Adrenal gland (tissue), 12 donors: ENCODE results near the gene NUDT22. TPM values are rescaled to one million over a fixed set of nuclear protein-coding genes. Genes with fewer than 3 reads are reported as not detected.

Source experiments
- DNase-seq, 7 donors: peaks; one replicate each; pipeline ENCODE4 v3.0.0-alpha.2; 2019 to 2020
- H3K27ac ChIP-seq, 5 donors: fragments of 200-600 bp; sonication (generic) in 4 of 5; 1 replicate in 3 of 5; 2 replicates in 2 of 5; pipeline versions ENCODE4 v1.5.1 to v1.8.0; 2016 to 2020; ENCODE audit warnings: mild to moderate bottlenecking in 1 of 5
- H3K27me3 ChIP-seq: fragments of 200-600 bp; 2 replicates; pipeline ENCODE4 v1.8.0; 2021
- H3K36me3 ChIP-seq, 2 donors: fragments of 200-600 bp; replicated peaks in 1 of 2; 1 replicate in 1 of 2; 2 replicates in 1 of 2; pipeline versions ENCODE4 v1.5.1 to v1.8.0; 2018 to 2022
- H3K4me1 ChIP-seq, 2 donors: fragments of 200-600 bp; replicated peaks in 1 of 2; 1 replicate in 1 of 2; 2 replicates in 1 of 2; pipeline versions ENCODE4 v1.5.1 to v1.8.0; 2018 to 2021
- H3K4me3 ChIP-seq, 4 donors: fragments of 200-600 bp; sonication (generic) in 3 of 4; one replicate each; pipeline ENCODE4 v1.5.1; 2016 to 2018
- H3K9me3 ChIP-seq, 3 donors: fragments of 200-600 bp; sonication (generic) in 1 of 3; replicated peaks in 1 of 3; 1 replicate in 2 of 3; 2 replicates in 1 of 3; pipeline versions ENCODE4 v1.5.1 to v1.8.0; 2016 to 2021
- CTCF ChIP-seq, 6 experiments: fragments of 450-650 bp in 4 of 6; fragments of 200-600 bp in 2 of 6; sonication (generic) in 1 of 6; IDR thresholded peaks; 1 replicate in 5 of 6; 2 replicates in 1 of 6; pipeline versions ENCODE4 v1.5.1 to v1.8.0; 2016 to 2021; ENCODE audit warnings: antibody characterized with exemption in 6 of 6, mild to moderate bottlenecking in 2 of 6, moderate library complexity in 1 of 6
- POLR2A ChIP-seq, 2 donors: fragments of 450-650 bp; IDR thresholded peaks; one replicate each; pipeline ENCODE4 v1.6.1; 2017; ENCODE audit warnings: antibody characterized with exemption in 2 of 2, mild to moderate bottlenecking in 2 of 2, moderate library complexity in 1 of 2
- WGBS, 4 donors: extraction: QIAGEN DNeasy Blood & Tissue Kit in 2 of 4; methylation state at CpG; one replicate each; pipeline versions ENCODE4 v1.1.5 to v1.1.7; 2013 to 2017; 5-methylcytosine and 5-hydroxymethylcytosine counted together
- intact Hi-C, 2 donors: fragments of 100-400 bp; cut with DNase I; formaldehyde crosslinking; loops; one replicate each; pipeline versions ENCODE4 v1.14.1 to v1.15.0; 2022 to 2023
- polyA plus RNA-seq, 3 donors: library from polyadenylated mRNA; stranded (reverse); fragments of 200-250 nt in 2 of 3; fragments of 350-450 nt in 1 of 3; fragmentation: Illumina TruSeq in 1 of 3; extraction: RNeasy Lipid Tissue Mini Kit (QIAGEN cat#74804) in 1 of 3; gene quantifications; one replicate each; pipeline ENCODE4 v1.2.3, GENCODE V29; 2013 to 2014
- total RNA-seq, 9 donors: library from RNA; depleted of rRNA in 4 of 9; stranded (reverse); fragments of >200 nt in 4 of 9; fragments of 120-200 nt in 1 of 9; fragmentation: NEBNext Ultra II Directional in 1 of 9; extraction: Animal tissue kit (Norgen Biotek cat#: 25700) in 1 of 9; gene quantifications; one replicate each; pipeline versions ENCODE4 v1.1.0 to v1.2.4, GENCODE V29; 2013 to 2023
- donor health status: healthy with polysubstance abuse.
- donor health status: Bipolar disorder and iron deficiency.
- donor health status: DM: yes; HTN: yes; CAD: no.
- donor health status: DM: no; HTN: no; CAD: no.
- donor health status: DM: no; HTN: no; CAD: no.
- donor health status: DM: yes; HTN: yes; CAD: no.

Gene NUDT22
- total and polyA plus RNA-seq, 12 donors, result 19.5 to 190 (median 80.8) TPM

- peaks cover 0 to 11% of the 10 kb centered on the region in 2 donors for H3K36me3 ChIP-seq
- no peak for TF ChIP-seq POLR2A (IDR thresholded peaks at IDR 0.05)
- no peak for TF ChIP-seq CTCF (IDR thresholded peaks at IDR 0.05)
- H3K27me3 ChIP-seq, result no peaks in the 10 kb centered on the region
- peak in 1 of 7 donors; percentile 10 for DNase-seq
- no peak overlapping the region for H3K4me3 ChIP-seq
- H3K4me1 ChIP-seq, result no peaks in the 10 kb centered on the region
- no peaks in the 10 kb centered on the region for H3K9me3 ChIP-seq
- WGBS, 4 donors, result 66 to 74% (median 73%) methylated on average over 4 to 11 of the region's 11 CpGs
- intact Hi-C loops, result no loop called here
- no peak overlapping the region for H3K27ac ChIP-seq
These were observed 7.3 kb upstream of the NUDT22 start for GRCh38 chr11:64218628-64219353.

- no peak for TF ChIP-seq POLR2A (IDR thresholded peaks at IDR 0.05)
- TF ChIP-seq CTCF (IDR thresholded peaks at IDR 0.05), result no peak
- no peaks in the 10 kb centered on the region for H3K9me3 ChIP-seq
- peak in 1 of 7 donors; percentile 27 for DNase-seq
- H3K27ac ChIP-seq, result no peak overlapping the region
- H3K4me3 ChIP-seq, result no peak overlapping the region
- H3K36me3 ChIP-seq, result peaks cover 0 to 12% of the 10 kb centered on the region in 2 donors
- intact Hi-C loops, result no loop called here
- WGBS, 4 donors, result 20 to 80% (median 76%) methylated on average over 1 to 7 of the region's 7 CpGs
- H3K27me3 ChIP-seq, result no peaks in the 10 kb centered on the region
- H3K4me1 ChIP-seq, result no peaks in the 10 kb centered on the region
These were observed 6.8 kb upstream of the NUDT22 start for GRCh38 chr11:64219354-64219684.

- no peaks in the 10 kb centered on the region for H3K27me3 ChIP-seq
- H3K4me3 ChIP-seq, result no peak overlapping the region
- TF ChIP-seq POLR2A (IDR thresholded peaks at IDR 0.05) (no peak), CTCF (IDR thresholded peaks at IDR 0.05) (no peak)
- H3K9me3 ChIP-seq, result no peaks in the 10 kb centered on the region
- DNase-seq, result no peak
- intact Hi-C loops, result no loop called here
- H3K27ac ChIP-seq, result no peak overlapping the region
- WGBS, 4 donors, result 73 to 86% (median 79%) methylated on average over 5 to 10 of the region's 10 CpGs
- peaks cover 0 to 3% of the 10 kb centered on the region in 2 donors for H3K4me1 ChIP-seq
- peaks cover 0 to 12% of the 10 kb centered on the region in 2 donors for H3K36me3 ChIP-seq
These were observed 6.3 kb upstream of the NUDT22 start for GRCh38 chr11:64219755-64220154.

- Histone ChIP-seq H3K27ac (no peak overlapping the region), H3K36me3 (peaks cover 0 to 12% of the 10 kb centered on the region in 2 donors), H3K9me3 (no peaks in the 10 kb centered on the region), H3K4me1 (peaks cover 0 to 8% of the 10 kb centered on the region in 2 donors), H3K4me3 (no peak overlapping the region), H3K27me3 (no peaks in the 10 kb centered on the region)
- TF ChIP-seq POLR2A (IDR thresholded peaks at IDR 0.05), result no peak
- no peak for TF ChIP-seq CTCF (IDR thresholded peaks at IDR 0.05)
- 66 to 90% (median 79%) methylated on average over 2 to 17 of the region's 17 CpGs for WGBS, 4 donors
- intact Hi-C loops, result no loop called here
- no peak for DNase-seq
These were observed 5.8 kb upstream of the NUDT22 start for GRCh38 chr11:64220271-64220670.
